Peyer's patch (tissue), 4 donors: Measurements from ENCODE around the gene PMM1. TPM values are rescaled to one million over a fixed set of nuclear protein-coding genes. Genes with fewer than 3 reads are reported as not detected.

Experiments
- DNase-seq, 3 donors: peaks; one replicate each; pipeline ENCODE4 v3.0.0-alpha.2; 2017 to 2019
- H3K27ac ChIP-seq, 4 donors: fragments of 200-600 bp; sonication (generic); one replicate each; pipeline ENCODE4 v1.5.1; 2016 to 2019
- H3K27me3 ChIP-seq, 2 donors: fragments of 200-600 bp; sonication (generic); one replicate each; pipeline ENCODE4 v1.5.1; 2019
- H3K36me3 ChIP-seq, 3 donors: fragments of 200-600 bp; sonication (generic); one replicate each; pipeline ENCODE4 v1.5.1; 2016 to 2019
- H3K4me1 ChIP-seq, 4 donors: fragments of 200-600 bp; sonication (generic); one replicate each; pipeline ENCODE4 v1.5.1; 2016 to 2019
- H3K4me3 ChIP-seq, 4 donors: fragments of 200-600 bp; sonication (generic); 1 replicate in 3 of 4; 2 replicates in 1 of 4; pipeline ENCODE4 v1.5.1; 2016 to 2019; ENCODE audit warnings: mild to moderate bottlenecking in 1 of 4
- H3K9me3 ChIP-seq, 4 donors: fragments of 200-600 bp; sonication (generic); one replicate each; pipeline ENCODE4 v1.5.1; 2016 to 2019; ENCODE audit warnings: mild to moderate bottlenecking in 1 of 4
- POLR2A ChIP-seq, 2 donors: fragments of 450-650 bp; IDR thresholded peaks; one replicate each; pipeline ENCODE4 v1.5.1; 2017; ENCODE audit warnings: antibody characterized with exemption in 2 of 2, mild to moderate bottlenecking in 2 of 2, moderate library complexity in 2 of 2
- total RNA-seq, 4 donors: library from RNA; depleted of rRNA; stranded (reverse); fragments of >200 nt; gene quantifications; one replicate each; pipeline ENCODE4 v1.1.0, GENCODE V29; 2016
- TF ChIP-seq, protein P1 (sequence below), 6 experiments: fragments of 450-650 bp in 4 of 6; fragments of 200-600 bp in 2 of 6; sonication (generic) in 1 of 6; IDR thresholded peaks; one replicate each; pipeline ENCODE4 v1.5.1; 2017 to 2019; ENCODE audit warnings: antibody characterized with exemption in 6 of 6, mild to moderate bottlenecking in 3 of 6, moderate library complexity in 1 of 6

PMM1 gene
- total RNA-seq, 4 donors from 2014 or later: 63.5 to 139 (median 101) TPM

DNA sequence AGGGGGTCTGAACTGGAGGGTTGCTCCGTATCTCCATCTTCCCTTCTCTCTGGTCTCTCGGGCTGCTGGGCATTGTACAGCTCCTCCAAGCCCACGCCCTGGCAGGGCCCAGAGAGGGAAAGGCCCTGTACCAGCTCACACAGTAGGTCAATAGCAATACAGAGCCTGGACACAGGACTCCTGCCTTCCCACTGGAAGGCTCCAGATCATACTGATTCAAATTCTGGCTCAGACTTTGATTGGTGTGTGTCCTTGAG lies 22.2 kb downstream of the PMM1 start:
- no peaks in the 10 kb centered on the region for H3K9me3 ChIP-seq
- no peak overlapping the region for H3K27ac ChIP-seq
- TF ChIP-seq, protein P1, sequence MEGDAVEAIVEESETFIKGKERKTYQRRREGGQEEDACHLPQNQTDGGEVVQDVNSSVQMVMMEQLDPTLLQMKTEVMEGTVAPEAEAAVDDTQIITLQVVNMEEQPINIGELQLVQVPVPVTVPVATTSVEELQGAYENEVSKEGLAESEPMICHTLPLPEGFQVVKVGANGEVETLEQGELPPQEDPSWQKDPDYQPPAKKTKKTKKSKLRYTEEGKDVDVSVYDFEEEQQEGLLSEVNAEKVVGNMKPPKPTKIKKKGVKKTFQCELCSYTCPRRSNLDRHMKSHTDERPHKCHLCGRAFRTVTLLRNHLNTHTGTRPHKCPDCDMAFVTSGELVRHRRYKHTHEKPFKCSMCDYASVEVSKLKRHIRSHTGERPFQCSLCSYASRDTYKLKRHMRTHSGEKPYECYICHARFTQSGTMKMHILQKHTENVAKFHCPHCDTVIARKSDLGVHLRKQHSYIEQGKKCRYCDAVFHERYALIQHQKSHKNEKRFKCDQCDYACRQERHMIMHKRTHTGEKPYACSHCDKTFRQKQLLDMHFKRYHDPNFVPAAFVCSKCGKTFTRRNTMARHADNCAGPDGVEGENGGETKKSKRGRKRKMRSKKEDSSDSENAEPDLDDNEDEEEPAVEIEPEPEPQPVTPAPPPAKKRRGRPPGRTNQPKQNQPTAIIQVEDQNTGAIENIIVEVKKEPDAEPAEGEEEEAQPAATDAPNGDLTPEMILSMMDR (IDR thresholded peaks at IDR 0.05): no peak
- TF ChIP-seq POLR2A (IDR thresholded peaks at IDR 0.05): no peak
- H3K4me1 ChIP-seq: no peaks in the 10 kb centered on the region
- no peaks in the 10 kb centered on the region for H3K36me3 ChIP-seq
- DNase-seq: no peak
- H3K4me3 ChIP-seq: no peak overlapping the region
- no peaks in the 10 kb centered on the region for H3K27me3 ChIP-seq

DNA sequence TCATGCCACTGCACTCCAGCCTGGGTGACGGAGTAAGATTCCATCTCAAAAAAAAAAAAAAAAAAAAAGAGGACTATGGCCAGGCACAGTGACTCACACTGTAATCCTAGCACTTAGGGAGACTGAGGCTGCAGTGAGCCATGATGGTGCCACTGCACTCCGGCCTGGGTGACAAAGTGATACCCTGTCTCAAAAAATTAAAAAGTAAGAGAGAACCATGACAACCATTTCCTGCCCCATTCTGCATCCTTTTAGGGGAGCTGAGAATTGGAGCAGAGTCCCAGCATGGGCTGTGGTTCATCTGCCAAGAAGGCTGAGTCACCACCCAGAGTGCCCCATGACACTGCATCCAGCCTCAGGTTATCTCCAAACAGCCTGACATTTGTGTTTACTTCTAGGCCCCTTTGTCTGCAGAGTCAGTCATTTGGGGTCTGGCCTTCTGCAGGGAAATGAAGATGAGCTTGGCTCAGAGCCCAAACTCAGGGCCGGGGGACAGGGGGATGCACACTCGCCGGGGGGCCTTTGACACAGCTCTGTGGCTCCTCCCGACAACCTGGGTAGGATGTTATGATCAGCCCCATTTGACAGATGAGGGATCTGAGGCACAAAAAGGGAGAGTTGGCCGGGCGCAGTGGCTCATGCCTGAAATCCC lies 24.1 kb downstream of the PMM1 start:
- no peaks in the 10 kb centered on the region for H3K4me1 ChIP-seq
- H3K27me3 ChIP-seq: peaks cover 0 to 3% of the 10 kb centered on the region in 2 donors
- H3K9me3 ChIP-seq: no peaks in the 10 kb centered on the region
- DNase-seq: peak in 1 of 3 donors; percentile 49
- no peak overlapping the region for H3K4me3 ChIP-seq
- no peaks in the 10 kb centered on the region for H3K36me3 ChIP-seq
- H3K27ac ChIP-seq: peak overlapping the region in 2 of 4 donors; percentile 26 to 50
- TF ChIP-seq, protein P1 (IDR thresholded peaks at IDR 0.05): no peak
- no peak for TF ChIP-seq POLR2A (IDR thresholded peaks at IDR 0.05)

DNA sequence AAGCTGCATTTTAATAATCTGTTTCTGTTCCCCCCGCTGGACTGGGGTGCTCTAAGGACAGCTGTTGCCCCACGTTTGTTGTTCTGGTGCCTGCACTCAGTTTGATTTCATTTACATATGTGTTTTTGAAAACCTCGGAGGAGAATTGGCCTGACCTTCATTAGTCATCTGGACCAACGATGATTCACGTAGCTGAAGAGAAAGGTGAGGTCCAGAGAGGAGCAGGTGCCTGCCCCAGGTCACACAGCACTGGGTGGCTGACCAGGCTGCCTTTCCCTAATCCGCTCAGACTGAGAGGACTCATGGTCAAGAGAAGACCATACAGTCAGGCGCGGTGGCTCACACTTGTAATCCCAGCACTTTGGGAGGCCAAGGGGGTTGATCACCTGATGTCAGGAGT lies 25.1 kb downstream of the PMM1 start:
- H3K27me3 ChIP-seq: peaks cover 0 to 3% of the 10 kb centered on the region in 2 donors
- TF ChIP-seq, protein P1 (IDR thresholded peaks at IDR 0.05): no peak
- TF ChIP-seq POLR2A (IDR thresholded peaks at IDR 0.05): no peak
- no peaks in the 10 kb centered on the region for H3K36me3 ChIP-seq
- no peaks in the 10 kb centered on the region for H3K4me1 ChIP-seq
- no peaks in the 10 kb centered on the region for H3K9me3 ChIP-seq
- H3K4me3 ChIP-seq: no peak overlapping the region
- peak overlapping the region in 1 of 4 donors; percentile 50 for H3K27ac ChIP-seq
- peak in 1 of 3 donors; percentile 10 for DNase-seq

DNA sequence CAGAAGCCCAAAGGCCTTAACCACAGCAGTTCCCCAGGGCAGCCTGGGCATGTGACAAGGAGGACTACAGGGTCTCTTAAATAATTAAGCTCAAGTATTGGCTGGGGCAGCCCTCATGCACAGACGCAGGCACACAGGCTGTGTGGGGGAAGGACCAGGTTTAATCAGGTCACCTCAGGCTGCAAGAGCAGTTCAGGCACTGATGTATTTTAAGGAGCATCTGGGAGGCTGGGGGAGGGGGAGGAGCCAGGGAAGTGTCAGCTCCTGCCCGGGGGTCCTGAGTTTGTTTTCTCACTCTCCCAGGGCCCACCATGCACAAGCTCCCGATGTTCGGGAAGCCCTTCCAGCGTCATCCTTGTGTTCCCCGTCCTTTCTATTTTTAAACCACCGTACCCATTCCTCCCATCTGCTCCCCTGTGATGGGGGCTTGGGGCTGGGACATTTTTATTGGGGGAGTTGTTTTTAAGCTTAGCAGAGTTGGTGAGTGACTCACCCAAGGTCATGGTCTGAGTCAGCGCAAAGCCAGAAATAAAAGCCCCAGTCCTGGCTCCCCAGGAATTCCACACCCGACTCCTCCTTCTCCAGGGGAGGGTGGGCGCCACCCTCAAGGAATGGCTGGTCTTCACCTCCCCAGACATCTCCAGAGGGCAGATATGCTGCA lies 26.5 kb downstream of the PMM1 start:
- DNase-seq: peak in 1 of 3 donors; percentile 22
- Histone ChIP-seq H3K4me1 (no peaks in the 10 kb centered on the region), H3K4me3 (no peak overlapping the region), H3K27ac (peak overlapping the region in 1 of 4 donors; percentile 18), H3K9me3 (no peaks in the 10 kb centered on the region), H3K36me3 (no peaks in the 10 kb centered on the region), H3K27me3 (peaks cover 0 to 3% of the 10 kb centered on the region in 2 donors)
- no peak for TF ChIP-seq POLR2A (IDR thresholded peaks at IDR 0.05)
- TF ChIP-seq, protein P1 (IDR thresholded peaks at IDR 0.05): no peak

DNA sequence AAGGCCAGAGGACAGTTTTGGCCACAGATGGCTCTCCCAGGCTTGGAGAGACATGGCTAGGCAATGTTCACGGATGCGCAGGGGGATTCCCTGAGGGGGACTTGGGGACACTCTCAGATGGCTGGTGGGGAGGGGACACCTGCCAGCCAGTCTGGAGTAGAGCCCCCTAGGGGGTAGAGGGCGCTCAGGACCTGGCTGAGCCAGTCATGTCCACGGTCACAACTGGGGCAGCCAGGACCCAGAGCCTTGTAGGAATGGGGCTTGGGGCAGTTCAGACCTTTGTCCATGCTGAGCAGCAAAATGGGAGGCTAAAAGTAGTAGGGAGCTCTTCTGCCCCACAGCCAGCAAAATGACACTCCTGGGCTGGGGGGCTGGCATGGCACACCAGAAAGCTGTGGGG lies 27.2 kb downstream of the PMM1 start:
- peak in 1 of 3 donors; percentile 15 for DNase-seq
- H3K36me3 ChIP-seq: no peaks in the 10 kb centered on the region
- peak overlapping the region in 1 of 4 donors; percentile 18 for H3K27ac ChIP-seq
- H3K4me3 ChIP-seq: no peak overlapping the region
- H3K9me3 ChIP-seq: no peaks in the 10 kb centered on the region
- peaks cover 0 to 3% of the 10 kb centered on the region in 2 donors for H3K27me3 ChIP-seq
- H3K4me1 ChIP-seq: peaks cover 0 to 6% (median 0%) of the 10 kb centered on the region in 4 donors
- TF ChIP-seq, protein P1 (IDR thresholded peaks at IDR 0.05): no peak
- no peak for TF ChIP-seq POLR2A (IDR thresholded peaks at IDR 0.05)
